ENCODE results near the gene TM4SF4. TPM values are rescaled to one million over a fixed set of nuclear protein-coding genes. Genes with fewer than 3 reads are reported as not detected.

The TM4SF4 gene
- total and polyA plus RNA-seq, 2 of the 8 experiments (the other 6 are each of a cell fraction or from before 2014, with no cell fraction given) = not detected

GRCh38 chr3:149486726-149487125, 12.2 kb downstream of the TM4SF4 start:
- no peak overlapping the region for H3K9ac ChIP-seq (replicated peaks in 1 of 4; ENCODE audit: extremely low read depth in 1 of 4, low read depth in 3 of 4, low read length in 3 of 4)
- no peaks in the 10 kb centered on the region for H4K20me1 ChIP-seq (replicated peaks in 1 of 2; ENCODE audit: control insufficient read depth in 1 of 2, insufficient read depth in 2 of 2, low read length in 2 of 2)
- H3K79me1 ChIP-seq (ENCODE audit: low read depth, low read length) = no peaks in the 10 kb centered on the region
- H2BK120ac ChIP-seq (replicated peaks; ENCODE audit: low read depth, low read length) = no peak overlapping the region
- H4K91ac ChIP-seq (replicated peaks; ENCODE audit: insufficient read length, low read length) = no peak overlapping the region
- H3K4me1 ChIP-seq (replicated peaks in 1 of 4; ENCODE audit: control insufficient read depth in 3 of 4, insufficient read depth in 4 of 4, low read length in 3 of 4) = no peaks in the 10 kb centered on the region
- H4K8ac ChIP-seq (ENCODE audit: extremely low read depth, insufficient read depth, low read length) = no peak overlapping the region
- WGBS, 2 experiments (ENCODE audit: extremely low coverage in 1 of 2, insufficient coverage in 1 of 2, insufficient read length in 1 of 2, insufficient replicate concordance in 2 of 2, low coverage in 1 of 2, low lambda C conversion rate in 2 of 2, missing lambda C conversion rate in 1 of 2) = 93 to 100% methylated on average over 1 to 5 of the region's 5 CpGs
- H3K79me2 ChIP-seq (ENCODE audit: control insufficient read depth in 1 of 2, insufficient read depth in 2 of 2, low read length in 2 of 2) = no peaks in the 10 kb centered on the region
- no peaks in the 10 kb centered on the region for H3K9me3 ChIP-seq (ENCODE audit: insufficient read depth in 2 of 2, low read depth in 1 of 2, low read length in 1 of 2)
- H2BK20ac ChIP-seq (ENCODE audit: low read length) = no peak overlapping the region
- H3K23ac ChIP-seq (ENCODE audit: insufficient read length) = no peak overlapping the region
- TF ChIP-seq POLR2AphosphoS5 (IDR thresholded peaks at IDR 0.05; ENCODE audit: low read depth, low read length) (no peak), SP1 (IDR thresholded peaks at IDR 0.05; ENCODE audit: low read depth, low read length) (no peak), RXRA (IDR thresholded peaks at IDR 0.05; ENCODE audit: insufficient read depth, low read depth, low read length) (no peak), GTF2F1 (IDR thresholded peaks at IDR 0.05; ENCODE audit: borderline replicate concordance, low read depth, low read length) (no peak), ATF3 (IDR thresholded peaks at IDR 0.05; ENCODE audit: insufficient read depth, low read depth, low read length) (no peak), CBX5 (IDR thresholded peaks at IDR 0.05; ENCODE audit: low read depth, low read length) (no peak), TEAD4 (IDR thresholded peaks at IDR 0.05; ENCODE audit: low read depth, low read length) (no peak), RBBP5 (IDR thresholded peaks at IDR 0.05; ENCODE audit: borderline replicate concordance, low read depth, low read length) (no peak), POLR2A (IDR thresholded peaks at IDR 0.05; ENCODE audit: control extremely low read depth in 1 of 2, low read depth in 2 of 2, low read length in 2 of 2) (no peak), SP4 (IDR thresholded peaks at IDR 0.05; ENCODE audit: low read length) (no peak), BCL11A (IDR thresholded peaks at IDR 0.05; ENCODE audit: low read depth in 2 of 2, low read length in 2 of 2) (no peak), EP300 (IDR thresholded peaks at IDR 0.05; ENCODE audit: borderline replicate concordance in 1 of 2, low read depth in 2 of 2, low read length in 2 of 2) (no peak), SAP30 (IDR thresholded peaks at IDR 0.05; ENCODE audit: insufficient read depth, insufficient replicate concordance, low read length) (no peak), MAX (IDR thresholded peaks at IDR 0.05) (no peak)
- no peaks in the 10 kb centered on the region for H3K27me3 ChIP-seq (replicated peaks in 1 of 4; ENCODE audit: control insufficient read depth in 3 of 4, extremely low read depth in 1 of 4, insufficient read depth in 3 of 4, low read length in 3 of 4)
- no peak for FAIRE-seq
- no peak overlapping the region for H4K5ac ChIP-seq (ENCODE audit: insufficient read length, low read depth, low read length)
- H2BK15ac ChIP-seq (ENCODE audit: low read length) = no peak overlapping the region
- no peak overlapping the region for H3K27ac ChIP-seq (ENCODE audit: low read depth, low read length)
- DNase-seq (ENCODE audit: low read depth in 1 of 2, low spot score in 2 of 2) = no peak
- no peak overlapping the region for H3K18ac ChIP-seq (ENCODE audit: extremely low read depth, low read length)
- no peak overlapping the region for H2BK12ac ChIP-seq (ENCODE audit: low read depth, low read length)
- no peak overlapping the region for H2BK5ac ChIP-seq (ENCODE audit: low read depth, low read length)
- ChIA-PET POLR2A (ENCODE audit: partially characterized antibody) (no interaction called here), CTCF (ENCODE audit: partially characterized antibody) (interaction anchor here (0.6 to 11.3 kb wide), 26 partner anchors 8 to 590 kb away, joined by 3 to 107 read pairs (median 3); partner anchors contain the start of gene TM4SF4)
- no peaks in the 10 kb centered on the region for H3K36me3 ChIP-seq (ENCODE audit: control insufficient read depth in 2 of 4, insufficient read depth in 4 of 4, low read length in 3 of 4)
- no peak overlapping the region for H2AFZ ChIP-seq (ENCODE audit: low read length)
- no peak overlapping the region for H2AK5ac ChIP-seq (ENCODE audit: low read depth, low read length)
- H3K4me2 ChIP-seq (ENCODE audit: insufficient read depth in 1 of 2, low read depth in 2 of 2, low read length in 2 of 2) = no peak overlapping the region
- no peak overlapping the region for H3K4ac ChIP-seq (replicated peaks; ENCODE audit: insufficient read length, low read depth, low read length)
- H3K14ac ChIP-seq (ENCODE audit: insufficient read length) = no peak overlapping the region
- H3K4me3 ChIP-seq (ENCODE audit: extremely low read depth in 1 of 4, insufficient read depth in 2 of 4, low read depth in 3 of 4, low read length in 4 of 4) = no peak overlapping the region
- H3K56ac ChIP-seq (replicated peaks; ENCODE audit: insufficient read length, low read depth, low read length) = no peak overlapping the region
- no peaks in the 10 kb centered on the region for H3K23me2 ChIP-seq (ENCODE audit: low read depth, low read length)

Measured in H1 (cell line).